NCI-H2029 treated with DMSO at 0.1 percent for 48 hours (cell line): Measurements from ENCODE around the gene IWS1.
"Not testable (repeated sequence)": the region's sequence is repeated elsewhere in the genome, so short reads cannot be mapped to it uniquely, and the experiment has no call there.

Source experiments
- DNase-seq: peaks from one replicate; lab custom pipeline; 2025; lab: John Stamatoyannopoulos, UW

The IWS1 gene

GRCh38 chr2:127527001-127527804 lies 914 bp upstream of the IWS1 start:
- no peak for DNase-seq

DNA sequence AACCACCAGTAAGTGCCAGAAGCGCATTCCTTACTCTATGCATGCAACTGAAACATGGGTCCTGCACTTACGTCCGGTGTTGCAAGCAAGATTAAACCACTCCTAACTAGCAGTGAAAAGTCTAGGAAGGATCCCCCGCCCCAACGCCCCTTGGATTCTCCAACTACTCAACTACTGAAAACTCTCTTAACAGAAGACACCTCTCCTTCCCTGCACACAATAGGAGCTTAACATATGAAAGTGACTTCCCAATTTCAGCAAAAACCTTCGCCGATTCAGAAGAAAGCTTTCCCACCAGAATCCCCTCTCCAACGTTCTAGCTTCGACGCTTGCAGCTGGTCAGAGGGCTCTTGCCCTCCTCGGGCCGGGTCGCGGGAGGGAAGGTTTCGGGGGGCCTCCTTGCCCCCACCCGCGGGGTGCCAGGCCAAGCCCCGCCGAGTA lies 578 bp downstream of the IWS1 start:
- no peak for DNase-seq

DNA sequence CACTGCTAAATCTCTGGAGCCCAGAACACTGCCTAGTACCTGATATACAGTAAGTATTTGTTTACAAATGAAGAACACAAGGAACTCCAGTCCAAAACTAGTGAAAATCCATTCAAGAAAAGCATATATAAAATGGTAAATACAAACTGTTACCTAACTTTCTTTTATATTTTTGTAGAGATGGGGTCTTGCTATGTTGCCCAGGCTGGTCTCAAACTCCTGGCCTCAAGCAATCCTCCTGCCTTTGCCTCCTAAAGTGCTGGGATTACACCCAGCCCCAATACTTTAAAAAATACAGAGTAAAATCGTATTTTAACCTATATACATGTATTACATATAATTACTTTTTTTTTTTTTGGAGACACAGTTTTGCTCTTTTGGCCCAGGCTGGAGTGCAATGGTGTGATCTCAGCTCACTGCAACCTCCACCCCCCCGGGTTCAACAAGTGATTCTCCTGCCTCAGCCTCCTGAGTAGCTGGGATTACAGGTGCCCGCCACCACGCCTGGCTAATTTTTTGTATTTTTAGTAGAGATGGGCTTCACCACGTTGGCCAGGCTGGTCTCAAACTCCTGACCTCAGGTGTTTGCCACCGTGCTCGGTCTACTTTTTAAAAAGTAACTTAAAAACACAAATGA lies 2.0 kb downstream of the IWS1 start:
- not testable (repeated sequence) for DNase-seq

GRCh38 chr2:127523269-127523939 lies 2.9 kb downstream of the IWS1 start:
- no peak for DNase-seq

DNA sequence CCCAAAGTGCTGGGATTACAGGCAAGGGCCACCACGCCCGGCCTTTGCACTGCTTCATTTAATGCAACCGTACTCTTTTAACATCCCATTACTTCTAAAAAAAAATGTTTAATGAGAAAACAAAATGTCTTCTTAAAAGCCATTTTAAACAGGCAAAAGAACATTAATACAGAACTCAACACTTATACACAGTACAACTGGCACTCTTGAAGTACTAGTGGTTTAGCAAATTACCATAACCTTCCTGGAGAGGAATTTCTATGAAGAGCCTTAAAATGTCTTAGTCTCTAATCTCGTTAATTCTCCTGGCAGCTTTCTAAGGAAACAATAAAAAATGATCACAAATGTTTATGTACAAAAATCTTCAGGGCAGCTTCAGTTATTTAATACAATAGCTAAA lies 5.9 kb downstream of the IWS1 start:
- no peak for DNase-seq

- DNase-seq, result no peak
Measured at GRCh38 chr2:127517465-127517864, 8.8 kb downstream of the IWS1 start.

DNA sequence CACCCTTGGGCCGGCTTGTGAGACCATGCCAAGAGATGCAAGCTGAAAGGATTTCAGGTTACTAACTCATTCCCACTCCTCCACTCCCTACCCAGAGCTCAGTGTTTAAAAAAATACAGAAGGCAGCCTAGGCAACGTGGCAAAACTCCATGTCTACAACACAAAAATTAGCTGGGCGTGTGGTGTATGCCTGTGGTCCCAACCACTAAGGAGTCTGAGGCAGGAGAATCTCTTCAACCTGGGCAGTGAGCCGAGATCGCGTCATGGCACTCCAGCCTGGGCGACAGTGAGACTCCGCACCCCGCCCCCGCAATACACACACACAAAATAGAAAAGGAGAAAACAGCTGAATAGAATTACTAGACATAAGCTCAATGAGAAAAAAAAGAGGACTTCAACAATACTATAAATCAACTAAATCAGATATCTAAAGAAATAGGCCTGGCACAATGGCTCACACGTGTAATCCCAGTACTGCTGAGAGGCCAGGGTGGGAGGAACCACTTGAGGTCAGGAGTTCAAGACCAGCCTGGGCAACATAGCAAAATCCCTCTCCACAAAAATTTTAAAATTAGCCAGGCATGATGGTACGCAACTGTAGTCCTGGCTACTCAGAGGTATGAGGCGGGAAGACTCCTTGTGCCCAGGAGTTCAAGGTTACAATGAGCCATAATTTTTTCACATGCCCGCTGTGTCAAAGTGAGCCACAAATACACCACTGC lies 10.1 kb downstream of the IWS1 start:
- DNase-seq, result peak; percentile 95

GRCh38 chr2:127515383-127515915 lies 10.8 kb downstream of the IWS1 start:
- no peak for DNase-seq

- DNase-seq, result no peak
Measured at GRCh38 chr2:127514485-127514884, 11.8 kb downstream of the IWS1 start.

DNA sequence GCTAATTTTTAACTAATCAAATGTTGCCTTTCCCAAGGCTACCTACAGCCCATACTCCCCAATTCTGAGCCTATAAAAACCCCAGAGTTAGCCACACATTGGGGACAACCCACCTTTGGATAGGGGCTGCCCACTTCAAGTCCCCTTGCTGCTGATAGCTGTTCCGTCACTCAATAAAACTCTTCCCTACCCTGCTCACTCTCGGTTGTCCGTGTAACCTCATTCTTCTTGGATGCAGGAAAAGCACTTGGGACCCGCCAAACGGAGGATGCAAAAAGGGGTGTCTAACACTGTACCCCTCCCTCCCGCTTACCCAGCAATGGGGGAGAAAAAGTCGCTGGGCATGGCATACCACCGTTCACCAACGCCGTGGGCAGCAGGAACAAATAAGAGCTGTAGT lies 12.2 kb downstream of the IWS1 start:
- DNase-seq, result no peak

DNA sequence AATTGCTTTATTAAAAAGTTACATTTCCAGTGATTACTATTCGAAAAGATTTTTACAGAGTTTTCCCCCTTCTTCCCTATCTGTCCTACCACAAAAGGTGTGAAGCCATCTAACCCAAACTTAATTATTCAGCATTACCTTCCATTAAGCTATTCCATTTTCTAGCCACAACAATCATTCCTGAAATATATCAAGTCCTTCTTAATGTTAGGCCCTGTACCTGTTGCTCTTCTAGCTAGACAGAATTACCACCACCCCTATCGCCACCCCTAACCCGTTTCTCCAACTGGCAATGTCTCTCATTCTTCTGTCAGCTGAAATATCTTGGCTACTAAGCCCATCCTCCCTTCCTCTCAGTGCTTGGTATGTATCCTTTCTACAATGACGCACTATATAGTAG lies 13.9 kb downstream of the IWS1 start:
- no peak for DNase-seq

- DNase-seq, result no peak
Measured at GRCh38 chr2:127511917-127512316, 14.4 kb downstream of the IWS1 start.

- DNase-seq, result no peak
Measured at GRCh38 chr2:127511090-127511695, 15.1 kb downstream of the IWS1 start.

GRCh38 chr2:127510073-127510472 lies 16.2 kb downstream of the IWS1 start:
- no peak for DNase-seq

- DNase-seq, result peak; percentile 74
Measured at GRCh38 chr2:127508631-127509034, 17.7 kb downstream of the IWS1 start.

GRCh38 chr2:127508023-127508630 lies 18.2 kb downstream of the IWS1 start:
- DNase-seq, result no peak

GRCh38 chr2:127506510-127506909 lies 19.8 kb downstream of the IWS1 start:
- no peak for DNase-seq

- no peak for DNase-seq
Measured at GRCh38 chr2:127504552-127505430, 21.5 kb downstream of the IWS1 start.

GRCh38 chr2:127503491-127503890 lies 22.8 kb downstream of the IWS1 start:
- no peak for DNase-seq

DNA sequence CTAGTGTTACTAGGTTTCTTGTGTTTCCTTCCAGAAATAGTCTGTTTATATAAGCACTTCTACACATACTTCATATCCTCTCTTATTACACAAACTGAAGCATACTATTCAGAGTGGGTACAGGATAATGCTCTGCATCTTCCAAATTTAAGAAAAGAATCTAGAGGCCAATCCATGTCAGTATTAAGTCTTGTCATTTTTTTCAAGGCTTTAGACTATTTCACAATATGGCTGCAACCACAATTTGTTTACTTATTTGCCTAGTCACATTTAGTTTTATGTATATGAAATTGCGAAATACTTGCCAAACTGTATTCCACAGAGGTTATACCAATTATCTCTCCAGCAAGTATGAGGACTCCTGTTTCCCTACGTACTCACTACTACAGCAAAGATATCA lies 27.9 kb downstream of the IWS1 start:
- no peak for DNase-seq
